HCT116 (cell line): ENCODE data around the gene RAB40C.

Experiments used
- CEBPB ChIP-seq: IDR thresholded peaks from 2 replicates; pipeline ENCODE4 v1.6.1; 2012; ENCODE audit warnings: low read depth
- EZH2 ChIP-seq: fragments of 200-600 bp; sonication (generic); IDR thresholded peaks from 2 replicates; pipeline ENCODE4 v1.6.1; 2017; ENCODE audit warnings: antibody characterized with exemption, mixed run types
- JUND ChIP-seq: IDR thresholded peaks from 2 replicates; pipeline ENCODE4 v1.6.1; 2012
- POLR2A ChIP-seq: IDR thresholded peaks from 2 replicates; pipeline ENCODE4 v1.7.0; 2011; ENCODE audit warnings: borderline replicate concordance; ENCODE audit not compliant: insufficient read depth, insufficient read length; ENCODE audit errors: extremely low read depth
- REST ChIP-seq: IDR thresholded peaks from 2 replicates; pipeline ENCODE4 v1.6.1; 2012; ENCODE audit warnings: low read depth
- SP1 ChIP-seq: IDR thresholded peaks from 2 replicates; pipeline ENCODE4 v1.6.1; 2012; ENCODE audit warnings: low read depth
- TF ChIP-seq, protein P1 (sequence below), 3 experiments: fragments of 200-600 bp in 1 of 3; sonication (generic) in 1 of 3; IDR thresholded peaks in 2 of 3; conservative IDR thresholded peaks in 1 of 3; 2 replicates each; pipeline ENCODE4 v1.5.1; 2012 to 2017; ENCODE audit warnings: low read depth in 2 of 3, low read length in 2 of 3, antibody characterized with exemption in 1 of 3, borderline replicate concordance in 1 of 3, control low read depth in 1 of 3, mild to moderate bottlenecking in 1 of 3, mixed read lengths in 1 of 3, mixed run types in 1 of 3, moderate library complexity in 1 of 3; ENCODE audit not compliant: insufficient read depth in 1 of 3
- TF ChIP-seq, protein P2 (sequence below): IDR thresholded peaks from 2 replicates; pipeline ENCODE4 v1.6.1; 2011; ENCODE audit warnings: mild to moderate bottlenecking, low read length, moderate library complexity; ENCODE audit not compliant: insufficient replicate concordance; ENCODE audit errors: extremely low read depth
- TF ChIP-seq, protein P3 (sequence below): IDR thresholded peaks from 2 replicates; pipeline ENCODE4 v1.6.1; 2012

- TF ChIP-seq POLR2A: no peak
- TF ChIP-seq, protein P1, sequence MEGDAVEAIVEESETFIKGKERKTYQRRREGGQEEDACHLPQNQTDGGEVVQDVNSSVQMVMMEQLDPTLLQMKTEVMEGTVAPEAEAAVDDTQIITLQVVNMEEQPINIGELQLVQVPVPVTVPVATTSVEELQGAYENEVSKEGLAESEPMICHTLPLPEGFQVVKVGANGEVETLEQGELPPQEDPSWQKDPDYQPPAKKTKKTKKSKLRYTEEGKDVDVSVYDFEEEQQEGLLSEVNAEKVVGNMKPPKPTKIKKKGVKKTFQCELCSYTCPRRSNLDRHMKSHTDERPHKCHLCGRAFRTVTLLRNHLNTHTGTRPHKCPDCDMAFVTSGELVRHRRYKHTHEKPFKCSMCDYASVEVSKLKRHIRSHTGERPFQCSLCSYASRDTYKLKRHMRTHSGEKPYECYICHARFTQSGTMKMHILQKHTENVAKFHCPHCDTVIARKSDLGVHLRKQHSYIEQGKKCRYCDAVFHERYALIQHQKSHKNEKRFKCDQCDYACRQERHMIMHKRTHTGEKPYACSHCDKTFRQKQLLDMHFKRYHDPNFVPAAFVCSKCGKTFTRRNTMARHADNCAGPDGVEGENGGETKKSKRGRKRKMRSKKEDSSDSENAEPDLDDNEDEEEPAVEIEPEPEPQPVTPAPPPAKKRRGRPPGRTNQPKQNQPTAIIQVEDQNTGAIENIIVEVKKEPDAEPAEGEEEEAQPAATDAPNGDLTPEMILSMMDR (IDR thresholded peaks at IDR 0.05 in 2 of 3, conservative IDR thresholded peaks at IDR 0.05 in 1 of 3; ENCODE audit: borderline replicate concordance in 1 of 3, insufficient read depth in 1 of 3, low read depth in 2 of 3, low read length in 2 of 3): no peak
- TF ChIP-seq REST: no peak
- TF ChIP-seq, protein P2, sequence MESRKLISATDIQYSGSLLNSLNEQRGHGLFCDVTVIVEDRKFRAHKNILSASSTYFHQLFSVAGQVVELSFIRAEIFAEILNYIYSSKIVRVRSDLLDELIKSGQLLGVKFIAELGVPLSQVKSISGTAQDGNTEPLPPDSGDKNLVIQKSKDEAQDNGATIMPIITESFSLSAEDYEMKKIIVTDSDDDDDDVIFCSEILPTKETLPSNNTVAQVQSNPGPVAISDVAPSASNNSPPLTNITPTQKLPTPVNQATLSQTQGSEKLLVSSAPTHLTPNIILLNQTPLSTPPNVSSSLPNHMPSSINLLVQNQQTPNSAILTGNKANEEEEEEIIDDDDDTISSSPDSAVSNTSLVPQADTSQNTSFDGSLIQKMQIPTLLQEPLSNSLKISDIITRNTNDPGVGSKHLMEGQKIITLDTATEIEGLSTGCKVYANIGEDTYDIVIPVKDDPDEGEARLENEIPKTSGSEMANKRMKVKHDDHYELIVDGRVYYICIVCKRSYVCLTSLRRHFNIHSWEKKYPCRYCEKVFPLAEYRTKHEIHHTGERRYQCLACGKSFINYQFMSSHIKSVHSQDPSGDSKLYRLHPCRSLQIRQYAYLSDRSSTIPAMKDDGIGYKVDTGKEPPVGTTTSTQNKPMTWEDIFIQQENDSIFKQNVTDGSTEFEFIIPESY: no peak
- TF ChIP-seq CEBPB: no peak
- TF ChIP-seq SP1: no peak
- no peak for TF ChIP-seq JUND
- TF ChIP-seq, protein P3, sequence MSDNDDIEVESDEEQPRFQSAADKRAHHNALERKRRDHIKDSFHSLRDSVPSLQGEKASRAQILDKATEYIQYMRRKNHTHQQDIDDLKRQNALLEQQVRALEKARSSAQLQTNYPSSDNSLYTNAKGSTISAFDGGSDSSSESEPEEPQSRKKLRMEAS: no peak
- TF ChIP-seq EZH2: no peak
Measured at GRCh38 chr16:678209-678857, 88.5 kb downstream of the RAB40C start.
